Stimulated activated CD8-positive, alpha-beta memory T cell treated with anti-CD3 and anti-CD28 coated beads, Interleukin-15, amount 100 ng/mL, for 1 hour (primary cell): ENCODE measurements around the gene ARHGAP45.

Experiments used
- DNase-seq: peaks from one replicate; pipeline ENCODE4 v3.0.0-alpha.2; 2020; ENCODE audit warnings: low read depth

ARHGAP45 gene

DNA sequence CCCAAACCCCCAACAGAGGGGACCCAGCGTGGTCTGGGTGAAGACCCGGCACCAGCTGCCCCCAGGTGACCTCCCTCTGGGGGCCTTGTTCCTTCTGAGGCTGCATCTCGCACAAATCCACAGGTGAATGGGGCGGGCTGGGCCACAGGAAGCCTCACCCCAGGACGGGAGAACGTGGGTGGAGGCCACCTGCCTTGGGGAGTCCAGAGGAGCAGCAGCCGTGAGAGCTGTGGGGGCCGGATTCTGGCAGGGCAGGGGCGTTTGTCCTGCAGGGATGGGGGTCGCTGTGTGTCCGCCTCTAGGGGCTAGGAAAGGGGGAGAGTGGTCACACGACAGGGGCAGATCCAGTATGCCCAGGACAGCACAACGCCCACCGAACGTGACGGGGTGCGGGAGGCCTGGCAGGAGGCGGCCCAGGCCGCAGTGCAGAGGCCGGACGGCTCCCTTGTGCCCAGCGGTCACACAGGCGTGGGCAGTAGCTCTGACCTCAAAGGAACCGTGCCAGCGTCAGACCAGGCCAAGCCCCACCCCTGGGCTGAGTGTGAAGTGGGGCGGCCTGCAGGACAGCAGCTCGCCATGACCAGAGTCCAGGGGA is 21.5 kb downstream of the ARHGAP45 start:
- no peak for DNase-seq

DNA sequence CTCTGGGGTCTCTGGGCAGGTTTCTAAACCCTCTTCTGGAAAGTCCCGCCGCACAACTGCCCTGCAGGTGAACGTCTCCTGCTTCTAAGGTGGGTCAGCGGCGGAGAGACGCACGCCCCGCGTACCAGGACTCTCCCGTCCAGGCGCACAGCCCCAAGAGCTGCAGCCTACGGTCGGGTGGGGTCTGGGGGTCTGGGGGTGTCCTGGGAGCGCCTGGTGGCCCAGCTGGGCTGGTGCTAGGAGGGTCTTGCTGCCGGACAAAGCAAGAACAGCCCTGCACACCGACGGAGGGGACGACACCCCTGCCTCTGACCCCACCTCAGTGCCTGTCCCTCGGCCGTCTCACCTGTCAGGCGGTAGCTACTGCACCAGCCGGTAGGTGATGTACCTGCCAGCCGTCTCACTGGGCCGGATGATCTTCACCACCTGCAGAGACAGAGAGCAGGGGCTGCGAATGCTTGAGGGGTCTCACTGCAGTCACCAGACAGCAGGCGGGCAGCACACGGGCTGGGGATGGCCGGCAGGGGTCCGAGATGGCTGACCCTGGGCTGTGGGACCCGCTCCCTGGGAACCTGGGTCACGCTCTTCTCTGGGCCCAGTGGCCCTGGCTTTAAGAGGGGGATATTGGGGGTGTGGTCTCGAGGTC is 22.3 kb downstream of the ARHGAP45 start:
- DNase-seq: no peak

DNA sequence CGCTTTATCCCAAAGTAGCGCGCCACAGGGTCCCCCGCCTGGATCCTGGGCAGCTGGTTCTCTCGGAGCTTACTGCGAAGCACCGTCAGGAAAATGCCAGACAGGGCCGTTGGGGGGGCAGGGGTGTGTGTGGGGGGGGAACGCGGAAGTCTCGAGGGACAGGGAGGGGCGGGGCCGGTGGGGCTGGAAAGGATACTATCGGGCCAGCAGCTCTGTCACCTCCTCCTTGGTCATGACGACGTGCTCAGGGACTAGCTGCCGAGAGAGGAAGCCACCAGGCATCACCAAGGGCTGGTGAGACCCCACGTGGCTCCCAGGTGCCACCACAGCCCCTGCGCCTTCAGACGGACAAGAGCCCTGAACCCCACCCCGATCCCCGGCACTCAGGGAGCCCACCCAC is 22.9 kb downstream of the ARHGAP45 start:
- no peak for DNase-seq

DNA sequence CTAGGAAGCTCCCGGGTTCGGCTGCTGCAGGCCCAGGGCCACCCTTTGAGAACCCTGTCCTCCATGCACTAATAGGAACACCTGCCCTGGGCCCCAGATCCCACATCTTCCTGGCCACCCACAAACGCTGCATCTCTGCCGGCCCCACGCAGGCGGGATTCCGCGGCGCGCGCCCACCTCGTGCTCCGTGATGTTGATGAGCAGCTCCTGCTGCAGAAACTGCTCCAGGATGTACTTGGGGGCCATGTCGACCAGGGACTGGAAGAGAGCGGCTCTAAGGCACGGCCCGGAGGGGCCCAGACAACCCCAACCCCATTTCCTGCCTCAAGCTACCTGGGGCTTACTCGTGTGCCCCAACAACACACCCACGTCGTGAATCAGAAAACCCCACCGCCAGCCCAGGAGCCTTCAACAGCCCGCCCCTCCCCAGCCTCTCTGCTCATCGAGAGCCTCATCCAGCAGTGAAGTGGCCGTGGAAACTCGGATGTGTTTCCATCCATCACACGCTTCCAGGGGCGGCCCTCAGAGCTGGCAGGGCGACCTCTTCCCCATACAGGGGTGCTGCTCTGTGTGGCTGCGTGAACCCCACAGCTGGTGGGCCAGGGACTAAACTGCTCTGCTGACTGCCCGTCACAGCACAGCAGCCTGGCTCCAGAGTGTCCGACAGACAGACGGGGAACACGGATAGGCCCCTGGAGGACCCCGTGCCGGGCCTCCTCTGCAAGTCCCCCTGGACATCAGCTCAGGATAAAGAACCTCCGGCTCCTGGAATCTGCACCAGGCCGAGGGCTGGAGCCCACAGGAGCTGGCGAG is 24.0 kb downstream of the ARHGAP45 start:
- no peak for DNase-seq

DNA sequence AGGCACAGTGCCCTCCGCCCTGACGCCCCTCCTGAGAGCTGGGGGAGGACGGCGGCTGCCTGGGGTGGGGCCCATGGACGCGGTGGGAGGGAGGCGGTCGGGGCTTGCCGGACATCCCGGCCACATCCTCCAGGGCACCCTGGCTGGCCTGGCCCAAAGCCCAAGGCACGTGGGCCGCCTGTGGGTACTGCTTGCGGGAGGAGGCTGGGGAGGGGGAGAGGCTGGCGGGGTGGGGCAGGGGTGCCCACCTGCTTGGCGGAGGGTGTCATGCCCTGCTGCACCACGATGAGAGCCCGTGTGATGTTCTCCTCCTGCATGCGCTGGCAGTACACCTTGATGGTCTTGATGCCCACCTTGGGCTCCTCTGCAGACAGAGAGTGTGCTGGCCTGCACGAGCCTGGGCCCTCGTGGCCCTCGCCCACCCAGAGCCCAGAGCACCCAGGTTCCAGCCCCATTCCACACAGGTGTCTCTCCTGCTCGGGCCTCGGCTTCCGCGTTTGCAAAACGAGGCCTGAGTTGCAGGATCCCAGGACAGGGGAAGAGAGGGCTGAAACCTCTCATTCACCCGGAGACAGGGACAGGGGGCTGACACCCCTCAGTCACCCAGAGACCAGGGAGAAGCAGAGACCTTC is 24.7 kb downstream of the ARHGAP45 start:
- no peak for DNase-seq

DNA sequence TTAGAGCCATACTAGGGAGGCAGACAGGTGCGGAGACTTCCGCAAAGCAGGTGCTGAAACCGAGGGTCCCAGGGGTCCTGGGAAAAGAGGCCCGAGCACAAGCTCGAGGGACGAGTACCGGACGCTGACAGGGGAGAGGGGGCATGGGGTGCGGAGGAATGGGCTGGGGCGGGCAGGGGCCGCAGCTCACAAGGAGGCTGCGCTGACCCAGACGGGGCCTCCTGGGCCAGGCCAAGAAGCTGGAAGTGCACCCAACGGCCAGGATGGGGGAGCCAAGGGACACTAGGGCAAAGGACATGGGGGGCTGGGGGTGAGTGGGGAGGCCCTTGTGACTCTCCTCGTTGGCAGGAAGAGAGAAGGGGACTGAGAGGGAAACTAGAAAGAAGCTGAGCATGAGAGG is 26.4 kb downstream of the ARHGAP45 start:
- DNase-seq: no peak

DNA sequence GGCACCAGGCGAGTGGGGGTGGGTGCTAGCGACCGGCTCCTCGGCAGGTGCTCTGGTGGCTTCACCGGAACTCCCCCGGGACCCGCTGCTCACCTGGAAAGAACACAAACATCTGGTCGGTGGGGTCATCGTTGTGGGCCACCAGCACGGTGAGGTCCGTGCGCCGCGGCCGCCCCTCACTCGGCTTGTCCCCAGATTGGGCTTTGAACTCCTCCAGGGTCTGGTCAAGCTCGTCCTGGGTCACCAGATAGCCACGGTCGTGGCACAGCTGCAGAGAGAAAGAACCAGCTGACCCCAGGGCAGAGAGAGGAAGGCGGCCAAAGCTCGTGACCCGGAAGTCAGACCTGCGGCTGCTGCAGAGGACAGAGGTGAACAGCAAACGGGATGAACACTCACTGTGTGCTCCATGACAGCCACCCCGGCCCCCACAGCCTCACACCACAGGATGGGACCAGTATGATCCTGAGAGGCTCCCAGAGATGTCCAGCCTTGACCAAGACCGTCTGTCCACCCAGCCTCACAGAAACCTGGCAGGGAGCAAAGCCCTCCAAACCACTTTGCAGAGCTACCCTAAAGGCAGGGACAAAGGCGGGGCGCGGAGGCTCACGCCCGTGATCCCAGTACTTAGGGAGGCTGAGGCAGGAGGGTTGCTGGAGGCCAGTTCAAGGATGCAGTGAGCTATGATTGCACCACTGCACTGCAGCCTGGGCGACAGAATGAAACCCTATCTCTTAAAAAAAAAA is 27.0 kb downstream of the ARHGAP45 start:
- no peak for DNase-seq

DNA sequence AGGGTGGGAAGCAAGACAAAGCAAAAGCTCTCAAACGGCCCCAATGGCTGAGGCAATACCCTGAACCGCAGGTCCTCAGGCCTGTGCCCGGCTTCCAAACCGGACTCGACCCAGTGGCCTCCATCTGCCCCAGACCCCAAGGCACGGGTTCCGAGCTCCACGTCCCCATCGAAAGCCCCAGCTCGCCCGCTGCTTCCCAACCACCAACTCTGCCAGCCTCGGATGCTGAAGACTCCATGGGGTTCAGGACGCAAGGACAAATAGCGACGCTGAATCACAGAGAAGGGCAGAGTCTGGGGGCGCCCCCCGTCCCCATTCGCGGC is 27.6 kb downstream of the ARHGAP45 start:
- no peak for DNase-seq

DNA sequence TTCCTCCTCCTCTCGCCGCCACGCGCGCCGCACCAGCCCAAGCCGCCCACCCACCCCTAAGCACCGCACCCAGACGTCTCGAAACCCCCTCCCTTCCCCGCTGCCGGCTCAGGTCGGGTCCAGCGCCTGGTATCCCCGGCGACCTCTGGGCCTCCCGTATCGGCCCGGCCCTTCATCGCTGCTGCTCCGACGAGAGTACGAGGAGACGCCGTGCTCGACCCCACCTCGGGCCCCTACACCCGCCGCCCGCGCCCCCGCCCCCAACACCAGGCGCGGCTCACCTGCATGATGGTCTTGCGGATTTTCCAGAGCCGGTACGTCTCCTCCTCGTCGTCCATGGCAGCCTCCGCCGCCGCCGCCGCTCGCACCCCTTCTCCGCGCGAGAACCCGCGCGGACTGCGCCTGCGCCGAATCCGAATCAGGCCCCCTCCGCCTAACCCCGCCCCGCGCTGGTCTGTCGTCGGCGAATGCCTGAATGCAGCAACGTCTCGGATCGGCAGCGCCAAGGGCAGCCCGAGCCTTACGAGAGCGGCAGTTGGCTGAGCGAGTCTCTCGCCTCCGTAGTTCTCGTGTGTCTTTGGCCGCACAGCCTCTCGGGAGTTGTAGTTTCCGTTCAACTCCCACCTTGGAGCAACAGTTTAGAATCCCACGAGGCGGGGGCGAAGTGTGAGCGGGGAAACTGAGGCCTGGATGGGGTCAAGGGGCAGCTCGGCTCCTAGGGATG is 28.2 kb downstream of the ARHGAP45 start, which contains the start of gene POLR2E:
POLR2E (minus strand) TSS at position 398 of the 724 bp plus-strand sequence; CDS start at position 338, 60 bp downstream.
- peak; percentile 98 for DNase-seq

DNA sequence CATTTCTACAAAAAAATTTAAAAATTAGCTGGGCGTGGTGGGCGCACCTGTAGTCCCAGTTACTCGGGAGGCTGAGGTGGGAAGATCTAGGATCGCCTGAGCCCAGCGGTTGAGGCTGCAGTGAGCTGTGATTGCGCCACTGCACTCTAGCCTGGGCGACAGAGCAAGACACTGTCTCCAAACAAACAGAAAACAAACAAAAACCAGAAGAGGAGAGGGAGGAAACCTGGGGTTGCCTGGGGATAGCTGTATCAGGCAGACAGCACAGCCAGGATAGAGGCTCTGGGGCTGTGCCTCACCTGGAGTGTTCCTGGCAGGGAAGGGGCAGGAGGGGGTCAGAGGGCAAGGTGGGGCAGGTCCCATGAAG is 30.8 kb downstream of the ARHGAP45 start:
- DNase-seq: no peak

DNA sequence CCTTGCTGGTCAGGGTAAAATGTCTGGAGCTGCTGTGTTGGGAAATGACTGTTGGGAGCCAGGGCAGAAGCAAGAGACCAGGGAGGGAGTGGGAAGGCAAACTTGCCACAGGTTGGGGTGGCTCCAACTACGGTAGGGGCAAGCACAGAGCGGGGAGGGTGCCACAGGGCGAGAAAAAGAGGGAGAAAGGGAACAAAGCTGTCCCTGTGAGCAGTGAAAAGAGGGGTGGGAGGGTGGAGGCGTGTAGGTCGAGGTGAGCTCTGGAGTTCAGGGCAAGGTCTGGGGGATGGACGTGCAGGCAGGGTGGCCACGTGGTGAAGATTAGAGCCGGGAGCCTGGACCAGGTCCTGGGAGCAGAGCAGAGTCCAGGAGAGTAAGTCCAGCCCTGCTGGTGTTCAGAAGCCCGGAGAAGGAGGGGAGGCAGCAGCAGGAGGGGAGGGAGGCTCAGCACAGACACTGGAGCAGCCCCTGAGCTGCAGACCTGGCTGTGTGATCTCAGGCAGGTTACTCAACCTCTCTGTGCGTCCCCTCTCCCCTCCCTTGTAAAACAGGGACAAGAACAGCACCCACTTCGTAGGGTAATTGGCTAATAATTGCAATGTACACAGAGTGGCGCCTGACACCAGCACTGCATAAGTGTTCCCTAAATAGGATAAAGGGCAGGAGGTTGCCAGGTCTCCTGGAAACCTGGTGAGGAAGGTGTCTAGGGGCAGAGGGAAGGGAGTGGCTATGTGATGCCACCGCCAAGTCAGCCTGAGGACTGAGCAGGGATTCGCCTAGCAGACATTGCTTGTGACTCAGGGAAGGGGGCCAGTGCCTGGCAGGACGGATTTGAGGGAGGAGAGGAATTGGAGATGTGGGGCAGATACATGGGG is 31.4 kb downstream of the ARHGAP45 start:
- DNase-seq: no peak

DNA sequence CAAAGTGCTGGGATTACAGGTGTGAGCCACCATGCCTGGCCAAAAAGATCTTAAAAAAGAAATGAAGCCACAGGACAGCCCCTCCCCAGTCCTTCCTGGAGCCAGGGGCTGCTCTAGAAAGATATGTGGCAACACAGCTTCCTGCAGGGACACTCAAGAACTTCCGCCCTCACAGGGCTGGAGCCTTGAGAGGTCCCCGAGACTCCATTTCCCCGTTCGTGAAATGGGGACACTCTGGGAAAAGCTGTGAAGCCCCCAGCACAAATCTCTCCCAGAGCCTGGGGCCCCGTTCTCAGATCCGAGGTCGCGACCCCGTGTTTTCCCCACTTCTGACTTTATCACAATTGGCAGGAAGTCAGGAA is 34.4 kb downstream of the ARHGAP45 start:
- DNase-seq: no peak

DNA sequence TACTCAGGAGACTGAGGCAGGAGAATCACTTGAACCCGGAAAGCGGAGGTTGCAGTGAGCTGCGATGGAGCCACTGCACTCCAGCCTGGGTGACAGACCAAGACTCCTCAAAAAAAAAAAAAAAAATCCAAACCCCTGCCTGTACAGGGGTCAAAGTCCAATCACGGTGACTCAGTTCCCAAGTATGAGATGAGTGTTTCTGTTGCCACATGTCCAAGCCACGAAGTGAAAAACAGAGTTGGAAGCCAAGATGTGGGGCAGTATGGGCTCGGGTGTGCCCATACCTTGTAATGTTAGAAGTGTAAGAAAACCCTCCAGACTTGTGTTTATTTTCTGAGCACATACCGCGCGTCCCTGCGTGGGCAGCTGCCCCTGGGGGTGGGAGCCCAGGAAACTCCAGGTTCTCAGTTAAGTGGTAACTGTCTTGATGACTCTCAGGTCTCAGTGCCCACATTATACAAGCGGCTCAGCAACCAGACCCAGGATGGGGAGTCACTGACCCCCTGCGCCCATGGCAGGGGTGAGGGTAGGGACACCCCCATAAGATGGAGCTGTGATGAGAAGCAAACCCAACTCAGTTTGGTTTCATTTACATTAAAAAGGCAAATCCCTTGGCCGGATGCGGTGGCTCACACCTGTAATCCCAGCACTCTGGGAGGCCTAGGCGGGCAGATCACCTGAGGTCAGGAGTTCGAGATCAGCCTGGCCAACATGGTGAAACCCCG is 35.6 kb downstream of the ARHGAP45 start:
- DNase-seq: no peak

DNA sequence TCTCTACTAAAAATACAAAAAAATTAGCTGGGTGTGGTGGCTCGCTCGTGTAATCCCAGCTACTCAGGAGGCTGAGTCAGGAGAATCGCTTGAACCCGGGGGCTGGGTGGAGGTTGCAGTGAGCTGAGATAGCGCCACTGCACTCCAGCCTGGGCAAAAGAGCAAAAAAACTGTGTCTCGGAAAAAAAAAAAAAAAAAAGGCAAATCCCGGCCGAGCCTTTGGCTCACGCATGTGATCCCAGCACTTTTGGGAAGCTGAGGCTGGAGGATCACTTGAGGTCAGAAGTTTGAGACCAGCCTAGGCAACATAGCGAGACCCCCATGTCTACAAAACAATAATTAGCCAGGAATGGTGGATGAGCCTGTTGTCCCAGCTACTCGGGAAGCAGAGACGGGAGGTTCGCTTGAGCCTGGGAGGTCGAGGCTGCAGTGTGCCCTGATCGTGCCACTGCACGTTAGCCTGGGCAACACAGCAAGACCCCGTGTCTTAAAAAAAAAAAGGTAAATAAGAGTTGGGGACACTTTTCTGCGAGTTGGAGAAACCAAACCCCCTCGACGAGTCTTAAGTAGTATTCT is 36.3 kb downstream of the ARHGAP45 start:
- DNase-seq: no peak

DNA sequence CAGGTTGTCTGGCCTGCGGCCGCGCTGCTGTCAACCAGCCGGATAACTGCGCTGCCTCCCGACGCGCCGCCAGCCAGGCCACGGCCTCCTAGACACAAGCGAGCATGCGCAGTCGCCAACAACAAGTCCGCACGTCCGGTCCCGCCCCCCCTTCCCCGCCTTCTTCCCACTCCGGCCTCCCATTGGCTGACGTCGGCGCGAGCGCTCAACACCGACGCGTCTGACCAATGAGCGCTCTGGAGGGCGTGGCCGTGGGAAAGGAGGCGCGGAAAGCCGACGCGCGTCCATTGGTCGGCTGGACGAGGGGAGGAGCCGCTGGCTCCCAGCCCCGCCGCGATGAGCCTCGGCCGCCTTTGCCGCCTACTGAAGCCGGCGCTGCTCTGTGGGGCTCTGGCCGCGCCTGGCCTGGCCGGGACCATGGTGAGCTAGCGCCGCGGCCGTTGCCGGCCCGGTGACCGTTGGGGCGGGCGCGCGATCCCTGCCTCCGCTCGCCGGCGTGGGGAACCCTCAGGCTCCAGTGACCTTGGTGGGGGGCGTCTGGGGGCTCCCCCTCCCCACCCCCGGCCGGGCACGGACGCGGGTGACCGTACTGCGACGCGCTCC is 36.8 kb downstream of the ARHGAP45 start, which contains the start of gene GPX4:
GPX4 (plus strand) TSS at position 287 of the 603 bp plus-strand sequence; CDS start at position 337, 50 bp downstream.
- peak; percentile 98 for DNase-seq

DNA sequence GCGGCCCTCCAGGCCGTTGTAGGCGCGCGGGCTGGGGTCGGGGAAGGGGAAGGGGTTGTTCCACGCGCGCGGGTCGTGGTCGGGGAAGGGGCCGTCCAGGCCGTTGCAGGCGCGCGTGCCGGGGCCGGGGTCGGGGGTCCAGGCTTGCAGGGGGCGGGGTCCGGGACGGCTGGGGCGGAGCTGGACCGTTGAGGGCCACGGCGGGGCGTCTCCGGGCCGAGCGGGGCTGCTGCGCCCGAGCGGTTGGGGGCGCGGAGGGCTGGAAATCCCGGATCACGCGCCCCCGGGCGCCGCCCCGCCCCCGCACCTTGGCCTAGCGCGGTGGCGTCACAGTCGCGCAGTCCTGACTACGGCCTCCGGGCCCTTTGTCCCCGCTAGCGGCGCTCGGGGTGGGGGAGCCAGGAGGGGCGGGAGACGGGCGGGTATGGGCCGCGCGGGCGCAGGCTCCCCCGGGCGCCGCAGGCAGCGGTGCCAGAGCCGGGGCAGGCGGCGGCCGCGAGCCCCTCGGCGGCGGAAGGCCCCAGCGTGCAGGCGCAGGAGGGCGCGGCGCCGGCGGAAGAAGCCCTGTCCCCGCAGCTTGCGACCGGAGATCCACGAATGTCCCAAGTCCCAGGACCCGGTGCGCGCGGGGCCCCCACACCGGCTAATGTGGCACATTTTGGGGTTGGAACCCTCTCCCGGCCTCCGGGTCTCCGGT is 37.5 kb downstream of the ARHGAP45 start:
- DNase-seq: no peak

DNA sequence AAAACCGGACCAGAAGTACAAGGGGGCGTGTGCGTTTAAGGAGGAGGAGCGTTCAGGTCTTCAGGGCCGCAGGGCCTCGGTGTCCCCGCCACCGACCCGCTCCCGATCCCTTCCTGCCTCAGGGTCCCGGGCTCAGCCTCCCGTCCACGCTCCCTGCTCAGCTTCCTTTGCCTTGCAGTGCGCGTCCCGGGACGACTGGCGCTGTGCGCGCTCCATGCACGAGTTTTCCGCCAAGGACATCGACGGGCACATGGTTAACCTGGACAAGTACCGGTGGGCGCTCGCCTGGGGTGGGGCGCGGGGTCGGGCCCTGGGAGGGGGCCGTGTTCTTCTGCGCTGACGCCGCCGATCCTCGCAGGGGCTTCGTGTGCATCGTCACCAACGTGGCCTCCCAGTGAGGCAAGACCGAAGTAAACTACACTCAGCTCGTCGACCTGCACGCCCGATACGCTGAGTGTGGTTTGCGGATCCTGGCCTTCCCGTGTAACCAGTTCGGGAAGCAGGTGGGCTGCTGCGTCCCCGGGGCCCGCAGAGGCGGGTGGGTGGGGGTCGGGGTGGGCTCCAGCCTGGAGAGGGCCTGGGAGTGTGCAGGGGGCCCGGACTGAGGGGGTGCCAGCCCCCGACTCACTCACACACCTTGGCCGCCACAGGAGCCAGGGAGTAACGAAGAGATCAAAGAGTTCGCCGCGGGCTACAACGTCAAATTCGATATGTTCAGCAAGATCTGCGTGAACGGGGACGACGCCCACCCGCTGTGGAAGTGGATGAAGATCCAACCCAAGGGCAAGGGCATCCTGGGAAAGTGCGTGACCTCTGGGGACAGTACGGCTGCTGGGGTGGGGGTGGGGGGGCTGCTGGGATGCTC is 38.3 kb downstream of the ARHGAP45 start:
- no peak for DNase-seq
